SH-SY5Y (cell line): Measurements from ENCODE around the gene SAMD4A.

Source experiments
- GATA2 ChIP-seq: IDR thresholded peaks from 2 replicates; pipeline ENCODE4 v1.6.1; 2011; ENCODE audit warnings: mild to moderate bottlenecking, low read depth, low read length
- GATA3 ChIP-seq: IDR thresholded peaks from 2 replicates; pipeline ENCODE4 v1.6.1; 2011; ENCODE audit warnings: low read depth, mild to moderate bottlenecking, low read length, moderate library complexity

DNA sequence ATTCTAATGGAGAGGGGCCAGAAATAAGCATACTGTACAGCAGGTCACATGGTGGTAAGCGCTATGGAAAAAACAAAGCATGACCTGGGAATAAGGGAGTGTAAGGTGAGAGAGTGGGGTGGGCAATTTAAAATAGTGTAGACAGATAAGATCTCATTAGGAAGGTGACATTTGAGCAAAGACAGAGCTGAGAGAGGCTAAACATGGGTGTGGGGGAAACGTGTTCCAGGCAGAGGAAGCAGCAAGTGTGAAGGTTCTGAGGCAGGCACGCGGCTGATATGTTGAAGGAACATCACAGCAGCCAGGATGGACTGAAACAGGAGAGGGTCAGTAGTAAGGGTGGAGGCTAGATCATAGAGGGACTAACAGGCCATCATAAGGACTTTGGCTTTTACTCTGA, 126.8 kb downstream of the SAMD4A start:
- TF ChIP-seq GATA3: no peak
- TF ChIP-seq GATA2: no peak
